Activated effector memory CD4-positive, alpha-beta T cell treated with Interleukin-2 at 50 U/mL for 16 hours (primary cell): ENCODE results near the gene RPL13.
"Not testable (repeated sequence)": the region's sequence is repeated elsewhere in the genome, so short reads cannot be mapped to it uniquely, and the experiment has no call there.

ENCODE experiments used
- DNase-seq: peaks from one replicate; pipeline ENCODE4 v3.0.0-alpha.2; 2020

Gene RPL13

GRCh38 chr16:89579351-89579750 is 18.9 kb downstream of the RPL13 start:
- no peak for DNase-seq

GRCh38 chr16:89581045-89581695 is 20.7 kb downstream of the RPL13 start:
- no peak for DNase-seq

GRCh38 chr16:89581861-89582563 is 21.5 kb downstream of the RPL13 start:
- DNase-seq, result no peak

DNA sequence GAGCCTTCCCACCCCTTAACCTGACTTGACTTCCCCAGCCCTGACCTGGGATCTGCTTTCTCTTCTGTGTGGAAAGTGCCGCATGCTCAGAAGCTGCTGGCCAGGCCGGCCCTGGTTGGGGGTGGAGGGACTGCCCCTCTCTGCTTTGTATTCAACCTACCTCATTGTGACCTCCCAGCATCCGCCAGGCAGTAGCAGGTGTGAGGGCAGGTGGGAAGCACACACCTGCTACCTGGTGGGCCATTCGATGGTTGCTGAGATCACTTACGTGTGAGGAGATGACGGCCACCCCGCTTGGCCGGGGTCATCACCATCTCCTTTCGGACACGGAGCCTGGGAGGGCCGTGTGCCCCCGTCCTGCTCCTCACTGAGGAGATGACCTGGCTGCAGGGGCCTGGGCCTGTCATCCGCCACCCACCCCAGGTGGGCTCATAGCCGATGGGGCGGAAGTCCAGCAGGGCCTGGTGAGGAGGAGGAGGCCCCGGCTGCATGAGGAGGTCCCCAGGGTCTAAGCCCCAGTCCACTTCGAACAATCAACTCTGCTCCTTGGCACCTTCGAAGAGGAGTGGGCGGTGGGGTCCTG is 22.2 kb downstream of the RPL13 start:
- no peak for DNase-seq

GRCh38 chr16:89583197-89583894 is 22.9 kb downstream of the RPL13 start:
- DNase-seq, result no peak

- DNase-seq, result no peak
These were observed 23.6 kb downstream of the RPL13 start for GRCh38 chr16:89583895-89584644.

GRCh38 chr16:89584768-89585549 is 24.5 kb downstream of the RPL13 start:
- no peak for DNase-seq

DNA sequence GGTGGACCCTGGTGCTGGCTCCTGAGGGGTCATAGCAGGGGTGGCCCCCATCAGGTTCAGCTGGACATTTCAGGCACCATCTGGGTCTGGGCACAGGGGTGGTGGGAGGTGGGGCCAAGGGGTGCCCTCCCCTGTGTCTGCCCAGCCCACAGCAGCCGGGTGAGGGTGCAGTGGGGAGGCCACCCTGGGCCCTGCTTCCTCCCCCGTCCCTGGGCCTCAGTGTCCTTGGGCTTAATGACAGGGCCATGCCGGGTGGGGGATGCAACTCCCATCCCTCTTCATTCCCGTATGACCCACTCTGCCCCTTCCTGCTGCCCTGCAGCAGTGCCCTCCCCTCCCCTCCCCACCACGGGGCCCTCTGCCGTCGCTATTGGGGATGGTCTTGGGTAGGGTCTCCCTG is 25.7 kb downstream of the RPL13 start:
- no peak for DNase-seq

DNA sequence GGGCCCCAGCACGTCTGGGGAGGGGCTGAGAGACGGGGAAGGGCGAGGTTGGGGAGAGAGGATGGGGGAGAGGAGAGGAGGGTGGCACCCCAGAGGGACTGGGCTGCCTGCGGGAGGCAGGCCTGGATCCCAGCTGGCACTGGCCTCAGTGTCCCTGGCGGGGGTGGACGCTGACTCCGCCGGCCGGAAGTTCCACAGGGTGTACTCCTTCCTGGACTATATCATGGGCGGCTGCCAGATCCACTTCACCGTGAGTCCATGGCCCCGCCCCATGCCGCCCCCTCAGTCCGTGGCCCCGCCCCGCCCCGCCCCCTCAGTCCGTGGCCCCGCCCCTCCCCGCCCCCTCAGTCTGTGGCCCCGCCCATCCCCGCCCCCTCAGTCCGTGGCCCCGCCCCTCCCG is 26.4 kb downstream of the RPL13 start:
- no peak for DNase-seq

DNA sequence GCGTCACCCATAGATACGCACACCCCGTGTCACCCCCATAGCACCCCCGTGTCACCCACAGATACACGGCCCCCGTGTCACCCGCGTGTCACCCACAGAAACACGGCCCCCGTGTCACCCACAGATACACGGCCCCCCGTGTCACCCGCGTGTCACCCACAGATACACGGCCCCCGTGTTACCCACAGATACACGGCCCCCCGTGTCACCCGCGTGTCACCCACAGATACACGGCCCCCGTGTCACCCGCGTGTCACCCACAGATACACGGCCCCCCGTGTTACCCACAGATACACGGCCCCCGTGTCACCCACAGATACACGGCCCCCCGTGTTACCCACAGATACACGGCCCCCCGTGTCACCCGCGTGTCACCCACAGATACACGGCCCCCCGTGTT is 27.2 kb downstream of the RPL13 start:
- DNase-seq, result not testable (repeated sequence)

GRCh38 chr16:89588413-89589109 is 28.1 kb downstream of the RPL13 start:
- DNase-seq, result no peak

- DNase-seq, result no peak
These were observed 28.9 kb downstream of the RPL13 start for GRCh38 chr16:89589241-89589926.

DNA sequence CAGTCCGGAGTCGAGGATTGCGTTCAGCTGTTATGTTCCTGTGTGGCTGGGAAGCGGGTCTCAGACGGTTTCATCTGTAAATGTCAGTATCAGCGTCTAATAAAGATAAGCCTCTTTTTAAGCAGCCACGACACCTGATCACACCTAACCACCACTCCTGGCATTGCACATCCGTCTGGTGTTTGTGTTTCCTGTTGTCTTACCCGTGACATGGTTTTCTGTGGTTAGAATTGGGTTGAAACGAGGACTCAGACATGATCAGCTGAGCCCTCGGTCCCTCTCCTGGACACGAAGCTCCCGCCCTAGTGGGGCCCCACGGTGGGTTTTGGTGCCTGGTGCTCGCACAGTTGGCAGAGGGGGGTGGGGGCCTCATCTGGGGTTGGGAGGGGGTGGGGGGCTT is 33.4 kb downstream of the RPL13 start:
- DNase-seq, result peak; percentile 55

DNA sequence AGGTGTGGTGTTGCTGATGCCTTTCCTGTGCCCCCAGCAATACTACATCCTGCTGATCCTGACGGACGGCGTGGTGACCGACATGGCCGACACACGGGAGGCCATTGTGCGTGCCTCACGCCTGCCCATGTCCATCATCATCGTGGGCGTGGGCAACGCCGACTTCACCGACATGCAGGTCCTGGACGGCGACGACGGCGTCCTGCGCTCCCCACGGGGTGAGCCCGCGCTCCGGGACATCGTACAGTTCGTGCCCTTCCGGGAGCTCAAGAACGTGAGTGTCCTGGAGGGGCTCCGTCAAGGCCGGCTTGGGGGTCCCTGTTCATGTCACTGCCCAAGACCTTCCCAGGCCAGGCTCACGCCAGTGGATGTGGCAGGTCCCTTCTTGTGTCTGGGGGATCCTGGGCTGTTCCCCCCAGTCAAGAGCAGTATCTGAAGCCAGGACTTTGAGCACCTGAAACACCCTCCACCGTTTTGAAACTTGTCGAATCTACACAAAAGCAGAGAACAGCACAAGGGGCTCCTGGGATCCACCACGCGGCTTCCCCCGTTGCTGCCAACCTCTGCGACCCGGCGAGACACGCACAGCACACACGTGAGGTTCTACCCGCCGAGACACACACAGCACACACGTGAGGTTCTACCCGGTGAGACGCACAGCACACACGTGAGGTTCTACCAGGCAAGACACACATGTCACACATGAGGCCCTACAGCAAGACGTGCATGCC is 35.0 kb downstream of the RPL13 start:
- DNase-seq, result no peak

DNA sequence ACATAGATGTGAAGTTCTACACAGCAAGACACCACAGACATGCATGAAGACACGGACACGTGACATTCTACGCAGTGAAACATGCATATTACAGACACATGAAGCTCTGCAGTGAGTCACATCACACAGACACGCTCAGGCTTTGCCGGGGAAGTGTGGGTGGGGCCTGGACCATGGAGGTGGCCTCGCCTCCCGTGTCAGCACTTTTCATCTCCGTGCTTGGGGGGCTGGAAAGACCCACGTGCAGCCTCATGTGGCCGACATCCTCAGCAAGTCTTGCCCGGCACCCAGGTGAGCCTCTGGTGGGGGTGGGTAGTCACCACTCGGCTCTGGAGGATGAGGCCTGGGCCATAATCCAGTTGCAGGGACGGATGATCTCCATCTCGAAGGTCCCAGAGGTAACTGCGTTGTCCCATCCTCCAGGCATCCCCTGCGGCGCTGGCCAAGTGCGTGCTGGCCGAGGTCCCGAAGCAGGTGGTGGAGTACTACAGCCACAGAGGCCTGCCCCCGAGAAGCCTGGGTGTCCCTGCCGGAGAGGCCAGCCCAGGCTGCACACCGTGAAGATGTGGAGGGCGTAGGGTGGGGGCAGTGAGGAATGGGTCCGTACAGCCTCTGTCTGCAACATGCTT is 35.7 kb downstream of the RPL13 start:
- DNase-seq, result no peak

- no peak for DNase-seq
These were observed 36.6 kb downstream of the RPL13 start for GRCh38 chr16:89596957-89597649.

DNA sequence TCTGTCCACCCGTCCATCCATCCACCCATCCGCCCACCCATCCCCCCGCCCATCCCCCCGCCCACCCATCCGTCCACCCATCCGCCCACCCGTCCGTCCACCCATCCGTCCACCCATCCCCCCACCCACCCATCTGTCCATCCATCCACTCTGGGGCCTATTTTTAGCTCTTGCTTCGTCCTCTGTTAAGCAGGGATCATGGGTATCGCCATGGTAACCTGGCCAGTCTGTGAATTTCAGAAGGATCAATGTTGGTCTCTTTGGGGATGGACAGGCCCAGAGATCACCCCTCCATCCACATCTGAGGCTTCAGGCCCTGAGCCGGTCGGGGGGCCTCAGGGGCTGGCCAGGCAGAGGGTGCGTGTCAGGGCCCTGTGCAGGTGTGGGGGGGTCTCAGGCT is 37.7 kb downstream of the RPL13 start:
- DNase-seq, result no peak

GRCh38 chr16:89599451-89599858 is 39.0 kb downstream of the RPL13 start:
- peak; percentile 24 for DNase-seq

DNA sequence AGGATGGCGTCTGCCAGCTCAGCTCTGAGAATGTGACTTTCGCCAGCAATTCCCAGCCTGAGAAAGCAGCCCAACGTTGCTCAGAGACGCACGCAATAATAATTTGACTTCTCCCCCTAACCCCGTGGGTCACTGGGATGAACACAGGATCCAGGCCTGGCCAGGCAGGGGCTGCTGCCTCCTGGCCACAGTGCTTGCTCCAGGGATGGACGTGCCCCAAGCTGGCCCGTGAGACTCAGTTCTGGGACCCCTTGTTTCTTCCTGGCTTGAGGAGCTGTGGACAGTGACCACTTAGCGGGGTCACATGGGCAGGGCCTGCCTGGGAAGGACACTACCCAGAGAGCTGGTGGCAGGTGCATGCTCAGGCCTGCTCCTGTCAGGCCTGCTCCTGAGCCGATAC is 39.4 kb downstream of the RPL13 start:
- no peak for DNase-seq
